LNCaP clone FGC (cell line): ENCODE measurements around the gene MED15.

Experiments used
- DNase-seq: peaks from one replicate; pipeline ENCODE4 v3.0.0-alpha.2; 2011; ENCODE audit warnings: low read depth
- H3K4me3 ChIP-seq: 2 replicates; pipeline ENCODE4 v1.5.1; 2011; ENCODE audit warnings: mild to moderate bottlenecking, low read depth, low read length, control low read depth
- TF ChIP-seq, protein P1 (sequence below): IDR thresholded peaks from 2 replicates; pipeline ENCODE4 v1.5.1; 2012; ENCODE audit warnings: mild to moderate bottlenecking; ENCODE audit not compliant: control insufficient read depth, insufficient read depth; ENCODE audit errors: extremely low read depth

Gene MED15

DNA sequence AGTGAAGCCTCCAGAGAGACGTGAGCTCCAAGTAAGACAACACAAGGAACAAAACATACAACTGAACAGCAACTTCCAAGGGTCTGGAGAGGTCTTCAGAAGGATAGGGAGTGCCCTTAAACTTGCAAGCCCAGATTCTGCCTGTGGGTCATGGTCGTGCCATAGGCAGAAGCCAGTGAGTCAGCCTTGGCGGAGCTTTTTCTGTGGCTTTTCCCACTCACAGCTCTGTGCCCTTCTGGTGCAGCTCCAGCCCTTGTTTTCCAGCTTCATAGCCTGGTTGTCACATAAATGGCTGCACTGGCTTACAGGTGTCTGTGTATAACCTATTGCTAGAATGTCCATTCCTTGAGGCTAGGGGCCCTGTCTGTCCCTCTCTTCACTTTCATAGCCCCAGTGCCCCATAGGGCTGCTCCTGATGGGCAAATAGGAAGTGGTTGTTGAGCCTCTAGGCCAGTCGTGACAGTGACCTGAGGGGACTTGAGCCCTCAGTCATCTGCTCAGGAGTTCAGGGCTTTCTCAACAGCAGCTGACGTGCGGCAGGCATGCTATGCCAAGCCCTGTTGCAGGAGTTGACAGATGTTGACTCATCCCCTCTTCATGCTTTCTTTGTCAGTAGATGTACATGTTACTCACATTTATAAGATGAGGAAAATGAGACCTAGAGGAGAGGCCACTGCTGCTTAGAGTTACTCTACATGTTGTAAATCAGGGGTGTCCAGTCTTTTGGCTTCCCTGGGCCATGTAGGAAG, 7.4 kb downstream of the MED15 start:
- H3K4me3 ChIP-seq, result no peak overlapping the region
- no peak for DNase-seq
- TF ChIP-seq, protein P1, sequence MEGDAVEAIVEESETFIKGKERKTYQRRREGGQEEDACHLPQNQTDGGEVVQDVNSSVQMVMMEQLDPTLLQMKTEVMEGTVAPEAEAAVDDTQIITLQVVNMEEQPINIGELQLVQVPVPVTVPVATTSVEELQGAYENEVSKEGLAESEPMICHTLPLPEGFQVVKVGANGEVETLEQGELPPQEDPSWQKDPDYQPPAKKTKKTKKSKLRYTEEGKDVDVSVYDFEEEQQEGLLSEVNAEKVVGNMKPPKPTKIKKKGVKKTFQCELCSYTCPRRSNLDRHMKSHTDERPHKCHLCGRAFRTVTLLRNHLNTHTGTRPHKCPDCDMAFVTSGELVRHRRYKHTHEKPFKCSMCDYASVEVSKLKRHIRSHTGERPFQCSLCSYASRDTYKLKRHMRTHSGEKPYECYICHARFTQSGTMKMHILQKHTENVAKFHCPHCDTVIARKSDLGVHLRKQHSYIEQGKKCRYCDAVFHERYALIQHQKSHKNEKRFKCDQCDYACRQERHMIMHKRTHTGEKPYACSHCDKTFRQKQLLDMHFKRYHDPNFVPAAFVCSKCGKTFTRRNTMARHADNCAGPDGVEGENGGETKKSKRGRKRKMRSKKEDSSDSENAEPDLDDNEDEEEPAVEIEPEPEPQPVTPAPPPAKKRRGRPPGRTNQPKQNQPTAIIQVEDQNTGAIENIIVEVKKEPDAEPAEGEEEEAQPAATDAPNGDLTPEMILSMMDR, result no peak

GRCh38 chr22:20516399-20516798, 9.0 kb downstream of the MED15 start:
- TF ChIP-seq, protein P1, result no peak
- H3K4me3 ChIP-seq, result no peak overlapping the region
- DNase-seq, result no peak

GRCh38 chr22:20517422-20517821, 10.0 kb downstream of the MED15 start:
- TF ChIP-seq, protein P1, result no peak
- no peak for DNase-seq

GRCh38 chr22:20517841-20518592, 10.6 kb downstream of the MED15 start:
- H3K4me3 ChIP-seq, result no peak overlapping the region
- no peak for DNase-seq
- TF ChIP-seq, protein P1, result no peak

More at GRCh38 chr22:20517422-20517821, 10.0 kb downstream of the MED15 start:
- H3K4me3 ChIP-seq, result no peak overlapping the region

- DNase-seq, result no peak
- H3K4me3 ChIP-seq, result no peak overlapping the region
- TF ChIP-seq, protein P1, result no peak
Observed at GRCh38 chr22:20519558-20519957, 12.1 kb downstream of the MED15 start.

DNA sequence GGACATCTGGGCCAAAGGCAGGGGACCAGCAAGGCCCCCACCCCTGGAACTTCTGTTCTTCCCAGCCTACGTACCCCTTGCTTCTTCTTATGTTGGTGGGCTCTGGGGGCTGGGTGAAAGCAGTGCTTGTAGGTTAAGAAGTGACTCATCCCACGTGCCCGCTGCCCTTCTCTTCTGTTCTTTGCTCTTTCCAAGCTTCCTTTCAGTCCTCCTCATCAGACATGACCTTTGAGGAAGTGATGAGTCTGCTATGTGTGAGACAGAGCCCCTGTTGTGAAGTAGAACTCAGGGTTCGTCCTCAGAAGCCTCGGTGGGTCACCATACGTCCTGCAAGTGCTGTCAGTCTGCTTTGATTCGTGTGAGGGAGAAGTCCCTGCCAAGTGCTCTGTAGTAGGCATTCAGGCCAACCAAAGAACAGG, 12.7 kb downstream of the MED15 start:
- H3K4me3 ChIP-seq, result no peak overlapping the region
- DNase-seq, result no peak
- TF ChIP-seq, protein P1, result no peak
